HG03460 (cell line): ENCODE measurements around the gene IKBIP.
"Not testable (repeated sequence)": the region's sequence is repeated elsewhere in the genome, so short reads cannot be mapped to it uniquely, and the experiment has no call there.

Experiments
- ATAC-seq: cut with Tn5 transposase; IDR thresholded peaks from one replicate; pipeline ENCODE4 v1.9.1; 2021; ENCODE audit not compliant: unreplicated experiment

IKBIP gene

GRCh38 chr12:98638009-98638408, 6.6 kb downstream of the IKBIP start:
- no peak for ATAC-seq

DNA sequence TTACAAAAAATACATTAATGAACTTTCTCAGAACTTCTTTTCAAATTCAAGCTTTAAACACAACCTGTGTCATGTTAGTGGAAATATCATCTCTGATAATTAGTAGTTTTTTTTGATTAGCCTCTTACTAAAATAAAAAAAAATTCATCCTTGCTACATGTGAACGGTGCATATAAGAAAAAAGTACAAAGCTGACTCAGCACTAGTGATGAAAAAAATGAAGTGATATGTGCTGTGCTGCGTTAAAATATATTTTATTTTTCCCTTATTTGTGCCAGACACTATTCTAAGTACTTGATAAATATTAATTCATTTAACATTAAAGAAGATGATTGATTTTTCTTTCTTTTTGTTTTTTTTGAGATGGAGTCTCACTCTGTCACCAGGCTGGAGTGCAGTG, 7.5 kb downstream of the IKBIP start:
- ATAC-seq, result no peak

DNA sequence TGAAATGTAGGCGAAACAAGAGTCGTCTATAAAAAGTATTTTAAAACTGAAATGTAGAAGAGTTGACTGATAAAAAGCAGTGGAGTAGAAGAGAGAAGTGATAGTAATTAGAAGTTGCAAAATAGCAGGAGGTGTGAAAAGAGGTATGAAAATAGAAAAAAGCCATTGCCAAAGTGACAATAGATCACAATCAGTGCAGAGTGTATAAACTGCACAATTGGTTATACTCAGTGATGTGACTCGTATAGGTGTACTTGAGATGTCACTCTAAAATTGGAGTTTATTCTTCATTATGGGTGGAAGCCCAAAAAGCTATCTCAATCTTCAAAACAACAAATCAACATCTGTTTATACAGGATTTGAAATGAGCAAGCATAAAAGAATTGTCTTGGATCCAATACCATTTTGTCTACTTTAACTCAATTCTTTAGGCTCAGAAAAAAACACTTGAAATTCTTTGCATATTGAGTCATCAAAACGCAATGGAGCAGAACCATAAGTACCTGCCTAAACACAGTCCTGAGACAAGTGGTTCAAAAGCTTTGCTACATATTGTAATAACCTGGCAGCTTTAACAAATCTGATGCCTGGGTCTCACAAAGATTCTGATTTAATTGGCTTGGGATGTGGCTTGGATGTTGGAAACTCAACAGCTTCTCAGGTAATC, 8.8 kb downstream of the IKBIP start:
- peak; percentile 86 for ATAC-seq

- no peak for ATAC-seq
Measured at GRCh38 chr12:98618952-98619351, 25.6 kb downstream of the IKBIP start.

DNA sequence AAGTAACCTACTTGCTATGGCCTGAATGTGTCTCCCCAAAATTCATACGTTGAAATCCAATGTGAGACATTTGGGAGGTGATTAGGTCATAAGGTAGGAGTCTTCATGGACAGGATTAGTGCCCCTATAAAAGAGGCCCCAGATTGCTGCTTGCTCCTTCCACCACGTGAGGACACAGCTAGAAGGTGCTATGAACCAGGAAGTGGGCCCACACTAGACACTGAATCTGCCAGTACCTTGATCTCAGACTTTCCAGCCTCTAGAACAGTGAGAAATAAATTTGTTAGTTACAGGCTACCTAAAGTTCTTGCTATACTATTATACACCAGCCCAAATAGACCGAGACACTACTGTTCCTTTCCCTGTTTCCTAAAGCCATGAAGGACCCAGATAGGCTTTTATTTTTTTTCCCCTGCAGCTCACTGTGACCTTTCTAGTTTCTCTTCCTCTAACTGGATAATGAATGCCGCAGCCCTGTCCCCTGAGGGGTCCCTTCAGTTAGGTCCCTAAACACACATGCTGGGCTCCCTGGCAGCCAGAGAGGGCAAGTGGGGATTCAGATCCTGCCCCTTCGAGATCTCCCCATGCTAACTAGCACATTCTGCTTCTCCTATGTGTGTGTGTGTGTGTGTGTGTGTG, 31.8 kb downstream of the IKBIP start:
- ATAC-seq, result peak; percentile 92

GRCh38 chr12:98610596-98610995, 34.0 kb downstream of the IKBIP start:
- no peak for ATAC-seq

- no peak for ATAC-seq
Measured at GRCh38 chr12:98606359-98606988, 38.1 kb downstream of the IKBIP start.

GRCh38 chr12:98601924-98602323, 42.7 kb downstream of the IKBIP start:
- no peak for ATAC-seq

- ATAC-seq, result not testable (repeated sequence)
Measured at GRCh38 chr12:98597313-98597712, 47.3 kb downstream of the IKBIP start.

DNA sequence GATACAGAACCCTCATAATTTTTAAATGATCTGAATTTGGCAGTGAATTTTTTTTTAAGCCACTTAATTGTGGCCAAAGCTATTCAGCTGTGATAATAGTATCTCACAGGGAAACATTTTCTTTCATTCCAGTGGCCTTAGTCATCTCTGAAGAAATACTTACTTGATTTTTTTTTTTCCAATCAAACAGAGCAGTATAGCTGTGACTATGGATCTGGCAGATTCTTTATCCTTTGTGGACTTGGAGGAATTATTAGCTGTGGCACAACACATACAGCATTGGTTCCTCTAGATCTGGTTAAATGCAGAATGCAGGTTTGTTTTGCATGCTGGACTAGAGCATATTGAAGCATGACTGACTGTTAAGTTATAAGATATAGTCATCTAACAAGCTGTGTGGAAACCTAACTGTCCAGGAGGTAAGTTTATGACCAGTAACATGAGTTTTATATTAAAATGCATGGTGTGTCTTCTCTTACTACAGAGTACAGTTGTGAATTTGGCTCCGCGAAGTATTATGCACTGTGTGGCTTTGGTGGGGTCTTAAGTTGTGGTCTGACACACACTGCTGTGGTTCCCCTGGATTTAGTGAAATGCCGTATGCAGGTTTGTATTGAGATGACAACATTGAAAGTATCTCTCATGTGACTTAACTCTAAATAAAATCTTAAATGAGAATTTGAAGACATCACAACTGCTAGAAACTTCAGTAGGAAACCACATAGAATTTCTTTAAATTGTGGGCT, 49.2 kb downstream of the IKBIP start:
- ATAC-seq, result no peak

DNA sequence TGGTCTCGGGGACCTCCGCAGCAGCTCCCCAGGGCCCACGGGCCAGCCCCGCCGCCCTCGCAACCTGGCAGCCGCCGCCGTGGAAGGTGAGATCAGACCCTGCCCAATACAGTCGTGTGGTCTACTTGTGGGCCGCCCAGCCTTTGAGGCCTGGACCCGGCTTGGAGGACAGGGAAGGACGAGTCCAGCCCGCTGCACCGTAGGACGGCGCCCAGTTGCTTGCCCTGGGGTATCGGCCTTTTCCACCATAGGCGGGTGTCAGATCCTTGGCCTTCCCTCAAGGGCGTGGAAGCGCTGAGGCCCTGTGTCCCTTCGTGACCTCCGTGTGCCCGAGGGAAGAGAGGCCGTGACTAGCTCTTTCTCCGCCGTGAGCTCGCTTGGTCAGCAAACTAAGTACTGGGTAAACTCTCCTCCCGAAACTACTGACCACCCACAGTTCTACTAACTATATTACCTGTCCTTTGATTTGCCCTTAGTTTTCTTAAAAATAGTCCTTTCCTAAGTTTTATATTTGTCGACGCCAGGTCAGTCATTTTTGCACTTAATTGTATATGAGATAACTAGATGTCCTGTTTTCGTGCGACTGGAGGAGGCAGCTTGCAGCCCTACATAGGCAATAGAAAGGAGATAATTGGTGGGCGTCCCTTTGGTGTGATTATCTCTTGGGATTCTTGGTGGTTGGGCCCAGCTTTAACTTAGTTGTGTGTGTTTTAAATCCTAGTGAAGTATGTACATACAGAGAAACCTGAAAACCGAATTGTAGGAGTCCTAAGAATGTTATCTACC, 50.3 kb downstream of the IKBIP start:
- peak; percentile 13 for ATAC-seq

- ATAC-seq, result peak; percentile 99
Measured at GRCh38 chr12:98593351-98594049, 51.1 kb downstream of the IKBIP start, which contains the start of gene SLC25A3. Gene SLC25A3, plus strand, starts transcription at chr12:98593686. Its CDS starts 293 bp downstream, at chr12:98593979.

DNA sequence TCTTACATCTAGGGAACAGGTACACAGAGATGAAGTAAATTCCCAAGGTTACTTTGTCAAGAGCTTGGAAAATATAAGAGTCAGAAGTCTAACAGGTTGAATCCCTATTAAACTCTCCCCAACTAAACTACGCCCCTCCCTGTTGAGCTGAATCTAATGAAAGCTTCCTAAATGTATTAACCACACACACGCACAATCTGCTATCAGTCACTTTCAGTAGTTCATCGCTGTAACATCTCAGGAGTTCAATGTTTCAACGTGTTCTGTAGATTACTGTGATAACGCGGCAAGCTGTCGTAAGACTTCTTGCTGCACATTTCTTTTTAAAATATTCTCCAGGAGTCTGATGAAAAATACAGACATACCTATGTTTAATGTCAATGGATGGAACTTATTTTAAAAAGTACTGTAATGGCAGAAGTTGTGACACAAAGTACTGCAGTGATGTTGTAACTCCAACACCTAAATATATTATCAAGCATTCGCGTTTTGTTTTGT, 51.7 kb downstream of the IKBIP start:
- no peak for ATAC-seq

- no peak for ATAC-seq
Measured at GRCh38 chr12:98591209-98591608, 53.4 kb downstream of the IKBIP start.

DNA sequence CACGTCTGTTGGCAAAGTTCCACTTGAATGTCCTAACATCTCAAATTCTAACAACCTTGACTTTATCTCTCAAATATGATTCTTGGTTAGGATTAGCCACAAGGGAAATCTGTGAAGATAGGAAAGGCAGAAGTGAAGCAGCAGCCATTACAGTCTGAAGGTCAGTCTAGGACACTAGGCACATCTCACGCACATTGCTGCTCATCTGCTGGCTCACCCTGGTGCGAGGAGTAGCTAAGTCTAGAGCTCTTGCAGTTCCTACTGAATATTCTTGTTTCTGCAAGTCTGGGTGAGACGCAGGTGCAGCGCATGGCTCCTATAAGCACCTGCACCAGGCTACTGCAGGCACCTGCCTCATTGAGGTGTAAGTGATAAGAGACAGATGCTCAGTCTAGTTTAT, 57.5 kb downstream of the IKBIP start:
- no peak for ATAC-seq

GRCh38 chr12:98582093-98582492, 62.5 kb downstream of the IKBIP start:
- no peak for ATAC-seq

GRCh38 chr12:98581101-98581500, 63.5 kb downstream of the IKBIP start:
- ATAC-seq, result no peak

GRCh38 chr12:98580695-98581094, 63.9 kb downstream of the IKBIP start:
- no peak for ATAC-seq

GRCh38 chr12:98579835-98580234, 64.8 kb downstream of the IKBIP start:
- no peak for ATAC-seq

- ATAC-seq, result no peak
Measured at GRCh38 chr12:98579347-98579746, 65.2 kb downstream of the IKBIP start.
